NCI-H2196 (cell line): ENCODE measurements around the gene TBC1D10A.

ENCODE experiments used
- DNase-seq: peaks from one replicate; lab custom pipeline; 2025; ENCODE audit not compliant: unreplicated experiment; lab: John Stamatoyannopoulos, UW

Gene TBC1D10A

DNA sequence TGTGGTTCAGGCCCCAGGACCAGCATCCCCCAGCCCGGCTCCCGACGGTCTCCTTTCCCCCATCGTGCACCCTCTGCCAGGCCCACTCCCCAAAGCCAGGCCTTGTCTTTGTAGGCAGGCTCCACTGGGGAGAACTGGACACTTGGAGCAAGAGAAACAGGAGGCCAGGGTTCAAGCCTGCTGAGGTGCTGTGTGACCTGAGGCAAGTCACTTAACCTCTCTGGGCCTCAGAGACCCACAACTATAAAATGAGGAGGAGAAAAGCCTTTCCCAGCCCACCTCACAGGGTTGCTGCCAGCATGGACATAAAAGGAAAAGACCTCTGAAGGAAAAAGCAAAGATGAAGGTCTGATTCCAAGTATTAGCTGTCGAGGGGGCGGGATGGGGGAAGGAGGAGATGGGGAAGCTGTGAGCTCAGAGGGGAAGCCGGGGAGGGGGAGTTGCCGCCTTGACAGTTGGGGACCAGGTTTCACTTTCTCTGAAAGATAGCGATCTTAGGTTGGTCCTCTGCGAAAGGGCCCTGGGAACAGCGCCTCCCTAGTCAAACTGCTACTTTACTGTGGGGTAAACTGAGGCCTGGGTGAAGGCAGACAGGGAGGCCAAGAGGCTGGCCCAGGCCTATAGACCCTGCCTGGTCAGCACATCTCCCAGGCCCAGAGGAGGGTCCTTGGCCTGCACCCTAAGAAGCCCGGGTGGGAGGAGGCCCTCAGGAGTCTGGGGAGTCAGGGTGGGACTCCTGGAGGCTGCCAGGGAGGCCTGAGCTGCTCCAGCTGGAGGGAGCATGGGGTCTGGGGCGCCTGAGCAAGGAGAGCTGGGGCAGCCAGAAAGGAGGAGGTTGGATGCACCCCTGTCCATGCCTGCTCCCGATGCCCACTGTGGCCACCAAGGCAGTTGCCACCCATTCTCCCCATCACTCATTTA, 59.1 kb downstream of the TBC1D10A start:
- DNase-seq, result no peak

DNA sequence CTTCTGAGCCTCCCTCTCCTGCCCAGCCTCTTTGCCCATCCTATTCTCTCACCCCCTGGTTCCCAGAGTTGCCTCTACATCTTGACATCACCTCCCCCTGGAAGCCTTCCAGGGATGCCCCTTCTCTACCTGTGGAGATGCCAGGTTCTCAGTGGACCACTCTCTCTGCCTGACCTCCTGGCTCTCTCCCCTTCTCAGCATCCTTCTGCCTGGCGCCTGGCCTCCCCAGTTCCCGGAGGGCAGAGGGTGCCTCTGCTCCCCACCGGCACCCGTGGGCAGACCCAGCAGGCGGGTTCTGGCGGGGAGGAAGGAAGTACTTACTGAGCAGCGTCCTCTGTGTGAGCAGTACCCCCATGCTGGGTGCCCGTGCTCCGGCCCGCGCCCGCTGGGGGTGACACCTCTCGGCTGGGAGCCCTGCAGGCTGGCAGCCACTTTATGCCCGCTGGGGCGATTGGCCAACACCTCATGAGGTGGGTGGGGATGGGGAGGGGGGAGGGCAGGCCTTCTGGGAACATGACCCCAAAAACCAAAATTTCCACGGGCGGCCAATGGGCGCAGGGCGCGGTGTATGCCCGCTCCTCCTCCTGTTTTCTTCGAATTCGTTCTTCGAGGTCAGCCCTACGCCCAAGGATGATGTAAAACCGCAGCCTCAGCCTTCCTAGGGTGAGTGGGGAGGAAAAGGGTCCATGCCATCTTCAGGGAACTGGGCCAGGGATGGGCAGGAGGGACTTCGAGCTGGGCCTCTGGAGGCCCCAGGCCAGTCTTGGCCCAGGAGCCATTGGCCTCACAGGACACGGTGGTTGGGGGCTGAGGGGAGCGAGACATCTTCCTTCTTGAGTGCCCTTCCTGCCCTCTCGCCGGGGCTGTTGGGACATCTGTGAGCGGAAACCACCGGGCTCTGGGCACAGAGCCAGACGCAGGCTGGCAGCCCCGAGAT, 60.0 kb downstream of the TBC1D10A start, which contains the start of gene OSM:
Gene OSM (minus strand): TSS at position 407 of the 937 bp plus-strand sequence. CDS start 52 bp downstream, at position 355.
- DNase-seq, result no peak

GRCh38 chr22:30265823-30266444, 60.8 kb downstream of the TBC1D10A start:
- no peak for DNase-seq

- no peak for DNase-seq
These were observed 61.5 kb downstream of the TBC1D10A start for GRCh38 chr22:30265131-30265720.

GRCh38 chr22:30263883-30264282, 62.9 kb downstream of the TBC1D10A start:
- DNase-seq, result no peak

DNA sequence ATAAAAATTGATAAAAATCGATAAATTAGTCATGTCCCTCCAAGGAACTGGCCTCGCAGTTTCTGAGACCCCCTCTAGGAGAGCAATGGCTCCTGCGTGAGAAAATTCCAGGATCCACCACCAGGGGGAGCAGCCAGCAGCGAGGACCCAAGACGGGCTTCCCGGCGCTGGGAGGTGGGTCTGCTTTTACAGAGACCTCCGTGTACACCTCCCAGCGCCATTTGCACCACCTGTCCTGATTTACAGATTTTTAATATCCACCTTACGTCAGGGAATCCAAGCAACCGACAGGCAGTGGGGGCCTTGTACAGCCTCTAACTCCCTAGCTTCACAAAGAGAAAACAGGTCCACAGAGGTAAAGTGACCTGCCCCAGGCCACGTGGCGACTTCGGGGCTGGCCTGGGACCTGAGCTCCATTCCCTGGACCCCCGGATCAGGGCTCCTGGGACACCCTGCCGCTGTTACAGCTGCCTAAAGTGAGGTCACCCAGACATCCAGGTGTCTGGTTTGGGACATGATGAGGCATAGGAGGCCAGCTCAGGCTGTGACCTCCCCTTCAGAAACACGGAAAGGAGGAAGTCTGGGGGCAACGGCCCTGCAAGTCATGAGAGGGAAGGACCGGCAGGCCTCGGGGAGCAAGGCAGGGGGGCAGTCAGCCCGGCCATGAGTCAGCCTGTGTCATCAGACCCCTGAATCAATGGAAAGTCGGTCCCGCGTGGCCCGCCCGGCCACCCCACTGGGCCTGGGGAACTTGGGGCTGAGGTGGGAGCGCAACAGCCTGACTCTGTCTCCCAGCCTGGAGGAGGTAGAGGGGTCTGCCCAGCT, 63.6 kb downstream of the TBC1D10A start:
- peak; percentile 34 for DNase-seq

- no peak for DNase-seq
These were observed 64.6 kb downstream of the TBC1D10A start for GRCh38 chr22:30262112-30262511.

- no peak for DNase-seq
These were observed 65.6 kb downstream of the TBC1D10A start for GRCh38 chr22:30261134-30261533.

DNA sequence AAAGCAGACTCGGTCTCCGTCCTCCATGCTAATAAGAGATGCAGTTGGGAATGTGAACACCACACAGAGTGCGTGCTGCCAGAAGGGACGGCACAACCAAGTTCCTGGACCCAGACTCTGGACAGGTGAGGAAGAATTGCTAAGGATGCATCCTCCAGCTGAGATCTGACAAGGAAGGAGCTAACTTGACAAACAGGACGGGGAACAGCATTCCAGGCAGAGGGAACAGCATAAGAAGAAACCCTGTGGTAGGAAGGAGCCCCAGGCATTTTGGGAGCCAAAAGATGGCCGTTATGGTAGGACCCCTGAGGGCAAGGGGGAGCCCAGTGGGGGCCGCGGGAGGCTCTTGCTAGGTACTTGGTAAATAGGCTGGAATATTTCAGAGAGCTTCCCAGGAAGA, 66.1 kb downstream of the TBC1D10A start:
- DNase-seq, result no peak

- DNase-seq, result no peak
These were observed 66.5 kb downstream of the TBC1D10A start for GRCh38 chr22:30260276-30260675.

DNA sequence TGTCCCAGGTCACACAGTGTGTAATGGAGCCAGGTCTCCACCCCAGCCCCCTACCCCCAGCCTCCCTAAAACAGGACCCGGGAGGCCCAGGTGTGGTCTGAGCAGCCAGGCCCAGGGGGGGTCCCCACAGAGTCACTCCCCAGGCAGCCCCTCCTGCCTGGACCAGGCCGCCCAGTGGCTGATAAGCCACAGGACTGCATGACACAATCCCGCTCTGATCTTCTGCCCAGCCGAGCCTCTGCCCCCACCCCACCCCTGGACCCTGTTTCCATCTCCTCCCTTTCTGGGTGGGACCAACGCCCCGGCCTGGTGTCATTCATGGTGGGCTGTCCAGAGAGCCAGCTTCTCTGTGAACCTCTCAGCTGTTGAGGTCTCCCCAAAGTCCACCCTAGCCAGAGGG, 72.4 kb downstream of the TBC1D10A start:
- DNase-seq, result no peak

GRCh38 chr22:30253205-30253852, 73.4 kb downstream of the TBC1D10A start:
- DNase-seq, result peak; percentile 60

- no peak for DNase-seq
These were observed 74.1 kb downstream of the TBC1D10A start for GRCh38 chr22:30252411-30253204.

- no peak for DNase-seq
These were observed 75.0 kb downstream of the TBC1D10A start for GRCh38 chr22:30251711-30252110.

DNA sequence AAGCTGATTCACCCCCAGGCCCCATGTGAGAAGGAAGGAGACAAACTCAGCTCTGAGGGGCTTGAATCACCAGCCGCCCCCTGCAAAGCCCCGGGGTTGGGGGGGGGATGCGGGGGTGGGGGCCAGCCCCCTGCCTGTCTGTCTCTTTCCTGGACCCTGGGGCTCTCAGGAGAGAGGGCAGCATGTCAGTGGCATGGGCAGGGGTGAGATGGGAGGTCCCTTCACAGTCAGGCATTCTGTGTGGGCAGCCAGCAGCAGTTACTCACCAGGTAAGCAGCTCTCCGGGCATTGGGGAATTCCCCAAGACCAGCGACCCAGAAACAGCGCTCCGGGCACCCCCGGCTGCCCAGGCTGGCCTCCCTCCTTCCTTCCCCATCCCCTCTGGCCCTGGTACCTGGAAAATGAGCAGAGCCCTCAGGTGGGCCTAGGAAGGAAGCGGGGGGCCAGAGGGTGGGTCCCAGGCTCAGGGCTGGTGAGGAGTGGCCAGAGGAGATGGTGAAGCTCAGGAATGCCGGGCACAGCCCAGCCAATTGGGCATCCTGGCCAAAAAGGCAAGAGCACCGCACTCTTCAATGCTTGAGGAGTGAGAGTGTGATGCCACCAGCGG, 76.0 kb downstream of the TBC1D10A start:
- DNase-seq, result no peak

DNA sequence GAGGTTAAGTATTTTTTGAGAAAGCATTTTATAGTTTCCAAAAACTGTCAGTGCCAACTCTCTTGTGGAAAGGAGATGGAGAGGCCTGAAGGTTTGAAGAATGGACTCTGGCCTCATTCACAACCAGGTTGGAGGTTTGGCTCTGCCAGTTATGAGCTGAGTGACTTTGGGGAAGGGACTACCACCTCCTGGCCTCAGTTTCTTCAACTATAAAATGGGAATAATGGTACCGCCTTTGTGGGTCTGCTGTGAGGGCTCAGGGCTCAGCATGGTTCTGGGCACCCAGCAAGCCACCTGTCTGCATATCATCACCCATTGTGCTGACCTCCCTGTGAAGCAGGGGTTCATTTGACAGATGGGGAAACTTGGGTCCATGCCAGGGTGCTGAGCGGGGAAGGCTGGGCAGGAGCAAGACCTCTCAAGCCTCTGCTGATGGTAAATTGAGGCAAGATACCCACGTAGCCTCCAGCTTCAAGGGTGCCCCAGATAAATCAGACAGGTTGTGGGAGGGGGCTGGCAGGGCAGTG, 76.6 kb downstream of the TBC1D10A start:
- DNase-seq, result no peak

DNA sequence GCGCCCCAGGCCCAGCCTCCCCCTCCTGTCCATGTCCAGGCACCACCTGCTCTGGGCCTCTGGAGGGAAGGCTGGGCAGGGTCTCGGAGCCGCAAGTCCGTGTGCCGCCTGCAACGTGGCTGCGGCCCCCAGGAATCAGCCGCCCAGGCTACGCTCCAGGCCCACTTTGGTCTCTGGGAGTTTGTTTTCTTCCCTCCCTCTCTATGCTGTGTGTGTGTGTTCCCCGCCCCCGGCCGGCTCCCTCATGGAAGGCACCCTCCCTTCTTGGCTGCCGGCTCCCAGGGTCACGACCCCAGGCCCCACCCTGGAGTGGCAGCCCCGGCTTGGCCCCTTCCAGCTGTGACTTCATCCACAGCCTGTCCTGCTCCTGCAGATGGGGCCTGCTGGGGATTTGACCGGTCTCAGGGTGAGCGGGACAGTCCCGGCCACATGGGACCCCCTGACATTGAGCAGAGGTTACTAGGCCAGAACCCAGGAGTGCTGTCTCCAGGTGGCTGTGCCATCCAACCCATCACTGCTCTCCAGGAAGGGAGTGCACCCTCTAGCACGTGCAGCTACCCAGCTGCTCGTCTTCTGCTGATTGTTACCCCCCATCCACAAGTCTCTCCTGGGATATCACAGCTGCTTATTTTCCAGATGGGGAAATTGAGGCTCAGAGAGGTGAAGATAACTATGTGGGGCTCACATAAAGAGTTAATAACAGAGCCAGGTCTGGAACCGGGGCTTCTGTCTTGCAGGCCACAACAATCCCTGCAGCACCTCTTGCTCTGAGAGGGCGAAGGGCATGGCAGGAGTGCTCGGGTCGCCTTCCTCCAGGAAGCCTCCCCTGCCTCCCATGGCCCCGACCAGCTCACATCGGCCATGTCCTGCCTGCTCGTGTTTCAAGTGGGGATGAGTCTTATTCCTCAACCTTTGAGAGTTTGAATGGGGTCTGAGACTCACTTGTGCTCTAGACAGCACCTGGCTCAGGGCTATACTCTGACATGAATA, 77.4 kb downstream of the TBC1D10A start:
- DNase-seq, result no peak
